Amniotic stem cell (primary cell): ENCODE results near the gene DUSP15.

Experiments
- DNase-seq: peaks from one replicate; lab custom pipeline; 2025; lab: John Stamatoyannopoulos, UW

DUSP15 gene

DNA sequence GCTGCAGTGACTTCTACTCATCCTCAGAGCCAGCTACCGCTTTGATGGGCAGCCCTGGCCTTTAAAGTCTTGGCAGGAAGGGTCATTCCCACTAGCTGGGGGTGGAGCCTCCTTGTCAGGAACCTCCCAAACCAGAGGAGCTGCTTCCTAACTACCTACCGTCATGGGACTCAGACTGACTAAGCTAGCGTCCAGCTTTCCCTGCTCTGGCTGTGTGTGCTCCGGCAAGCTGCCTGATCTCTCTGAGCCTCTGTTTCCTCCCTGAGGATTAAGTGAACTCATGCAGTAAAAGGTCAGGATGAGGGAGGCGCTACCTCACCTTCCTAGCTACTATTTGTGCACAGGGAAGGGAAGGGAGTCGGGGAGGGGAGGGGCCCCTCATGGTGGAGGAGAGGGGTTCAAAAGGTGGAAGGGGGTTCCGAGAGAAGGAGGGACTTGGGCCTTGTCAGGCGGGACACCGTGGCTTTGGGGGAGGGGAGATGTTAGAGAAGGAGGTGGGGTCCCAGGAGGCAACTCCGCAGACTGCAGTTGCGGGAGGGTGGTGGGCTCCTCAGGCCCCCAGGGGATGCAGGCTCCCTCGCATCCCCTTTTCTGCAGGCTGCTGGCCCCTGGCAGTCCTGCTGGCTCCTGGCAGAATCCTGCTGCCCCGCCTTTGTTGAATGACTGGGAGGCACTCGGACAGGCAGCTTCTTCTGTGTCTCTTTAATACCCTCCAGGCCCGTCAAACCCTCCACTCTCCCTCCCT lies 9.8 kb downstream of the DUSP15 start:
- DNase-seq = no peak

DNA sequence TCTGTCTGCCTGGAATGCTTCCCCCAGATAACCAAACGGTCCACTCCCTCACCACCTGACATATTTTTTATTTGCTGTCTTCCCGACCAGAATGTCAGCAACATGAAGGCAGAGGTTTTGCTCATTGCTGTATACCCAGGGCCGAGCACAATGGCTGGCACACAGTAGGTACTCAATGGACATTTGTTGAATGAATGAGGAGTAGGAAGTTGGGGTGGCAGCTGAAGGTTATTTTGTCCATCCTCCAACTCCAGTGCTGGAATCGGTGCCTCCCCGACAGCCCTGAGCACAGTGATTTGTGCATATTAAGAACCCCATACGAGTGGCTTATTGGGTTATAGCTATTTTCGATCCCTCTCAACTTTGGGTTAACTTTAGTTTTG lies 10.3 kb downstream of the DUSP15 start:
- no peak for DNase-seq

DNA sequence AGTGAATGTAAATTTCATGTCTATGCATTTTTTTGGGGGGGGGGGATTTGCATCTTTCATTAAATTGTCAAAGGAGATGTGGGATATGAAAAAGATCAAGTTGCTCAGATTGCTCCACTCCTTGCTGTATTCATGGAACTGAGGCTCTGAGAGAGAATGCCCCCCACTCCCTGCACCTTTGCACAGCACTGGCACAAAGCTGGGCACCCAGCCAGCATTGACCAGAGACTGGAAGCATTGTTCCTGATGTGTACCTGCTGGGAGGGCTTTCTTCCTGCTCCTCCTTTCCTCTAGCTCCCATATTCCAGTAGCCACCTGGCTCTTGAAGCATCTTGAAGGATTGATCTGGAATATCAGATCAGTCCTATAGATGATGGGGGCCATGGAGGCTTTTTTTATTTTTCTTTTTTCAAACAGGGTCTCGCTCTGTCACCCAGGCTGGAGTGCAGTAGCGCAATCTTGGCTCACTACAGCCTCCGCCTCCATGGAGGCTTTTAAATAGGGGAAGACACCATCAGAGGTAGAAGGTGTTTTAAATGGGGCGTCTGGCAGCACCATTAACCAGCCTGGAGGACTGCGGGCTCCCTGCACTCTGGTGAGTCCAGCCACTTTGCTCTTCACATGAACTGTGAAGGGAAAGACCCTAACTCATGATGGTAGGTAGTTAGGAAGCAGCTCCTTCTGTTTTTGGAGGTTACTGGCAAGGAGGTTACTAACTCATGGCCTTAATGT lies 10.9 kb downstream of the DUSP15 start:
- no peak for DNase-seq

DNA sequence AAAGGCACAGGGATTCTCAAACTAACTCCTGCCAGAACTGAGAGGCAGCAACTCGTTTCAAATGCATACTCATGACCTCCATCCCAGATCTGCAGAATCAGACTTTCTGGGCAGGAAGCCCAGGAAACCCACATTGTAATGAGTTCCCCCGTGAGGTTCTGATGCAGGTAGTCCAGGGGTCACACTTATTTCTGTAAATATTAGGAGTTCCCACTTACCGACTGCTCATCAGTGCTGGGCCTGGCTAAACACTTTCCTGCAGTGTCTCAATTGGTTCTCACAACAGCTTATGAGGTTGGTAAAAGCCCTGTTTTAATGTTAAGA lies 11.6 kb downstream of the DUSP15 start:
- DNase-seq = no peak

DNA sequence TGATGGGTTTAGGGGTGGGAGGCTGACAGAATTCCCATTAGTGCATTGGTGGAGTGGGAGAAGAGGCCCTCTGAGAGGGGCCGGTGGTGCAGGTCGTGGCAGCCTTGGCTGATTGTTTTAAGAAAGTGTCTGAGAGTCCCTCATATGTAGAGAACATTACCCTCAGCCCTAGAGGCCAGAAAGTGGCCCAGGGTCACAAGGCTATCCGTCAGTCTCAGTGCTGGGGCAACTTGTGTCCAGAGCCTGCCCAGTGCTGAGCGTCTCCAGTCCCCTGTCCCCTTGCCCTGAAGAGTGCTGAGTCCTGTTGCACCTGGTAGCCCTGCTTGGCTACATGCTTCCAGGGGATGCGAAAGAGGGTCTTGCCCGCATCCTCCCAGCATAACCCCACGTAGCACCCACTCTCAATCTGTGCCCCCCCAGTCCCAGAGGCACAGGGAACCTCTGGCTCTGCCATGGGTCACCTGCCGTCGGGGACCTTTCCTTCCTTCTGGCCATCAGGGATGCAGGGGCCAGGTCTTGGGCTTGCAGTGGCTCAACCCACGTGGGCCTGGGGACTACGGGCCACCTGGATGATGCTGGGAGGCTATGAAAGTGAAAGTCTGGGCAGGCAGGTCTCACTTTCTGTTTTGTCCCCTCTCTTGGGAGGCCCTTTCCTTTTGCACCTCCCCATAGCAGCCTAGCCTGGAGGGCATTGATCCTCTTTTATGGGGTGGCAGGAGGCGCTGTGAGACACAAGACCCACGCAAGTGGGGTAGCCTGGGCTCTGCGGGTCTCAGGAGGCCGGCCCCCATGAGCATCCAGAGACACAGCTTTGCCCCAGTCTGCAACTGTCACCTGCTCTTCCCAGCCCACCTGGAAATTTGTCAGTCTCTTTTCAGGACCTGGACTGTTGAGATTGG lies 12.2 kb downstream of the DUSP15 start:
- no peak for DNase-seq

DNA sequence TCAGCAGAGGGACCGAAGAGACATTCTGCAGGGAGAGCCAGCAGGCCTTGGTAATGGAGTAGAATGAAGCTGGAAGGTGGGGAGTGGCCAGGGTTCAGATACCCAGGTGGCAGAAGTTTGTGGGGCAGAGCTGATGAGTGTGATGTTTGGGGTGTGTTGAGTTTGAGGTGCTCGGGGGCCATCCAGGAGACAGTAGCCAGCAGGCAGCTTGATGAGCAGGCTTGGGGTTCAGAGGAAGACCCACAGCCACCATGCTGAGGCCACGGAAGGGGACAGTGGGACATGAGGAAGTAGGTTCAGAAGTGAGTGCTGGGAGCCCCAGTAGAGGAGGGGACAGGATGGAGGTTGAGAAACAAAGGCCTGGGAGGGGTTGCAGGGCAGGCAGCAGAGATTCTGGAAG lies 13.8 kb downstream of the DUSP15 start:
- no peak for DNase-seq

DNA sequence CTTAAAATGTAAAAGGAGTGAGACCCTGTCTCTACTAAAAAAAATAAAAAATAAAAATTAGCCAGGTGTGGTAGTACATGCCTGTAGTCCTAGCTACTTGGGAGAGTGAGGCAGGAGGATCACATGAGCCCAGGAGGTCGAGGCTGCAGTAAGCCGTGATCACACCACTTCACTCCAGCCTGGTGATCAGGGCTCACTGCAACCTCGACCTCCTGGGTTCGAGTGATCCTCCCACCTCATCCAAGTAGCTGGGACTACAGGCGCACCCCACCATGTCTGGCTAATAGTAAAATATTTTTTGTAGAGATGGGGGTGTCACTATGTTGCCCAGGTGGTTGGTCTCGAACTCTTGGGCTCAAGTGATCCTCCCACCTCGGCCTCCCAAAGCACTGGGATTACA lies 16.8 kb downstream of the DUSP15 start:
- no peak for DNase-seq

DNA sequence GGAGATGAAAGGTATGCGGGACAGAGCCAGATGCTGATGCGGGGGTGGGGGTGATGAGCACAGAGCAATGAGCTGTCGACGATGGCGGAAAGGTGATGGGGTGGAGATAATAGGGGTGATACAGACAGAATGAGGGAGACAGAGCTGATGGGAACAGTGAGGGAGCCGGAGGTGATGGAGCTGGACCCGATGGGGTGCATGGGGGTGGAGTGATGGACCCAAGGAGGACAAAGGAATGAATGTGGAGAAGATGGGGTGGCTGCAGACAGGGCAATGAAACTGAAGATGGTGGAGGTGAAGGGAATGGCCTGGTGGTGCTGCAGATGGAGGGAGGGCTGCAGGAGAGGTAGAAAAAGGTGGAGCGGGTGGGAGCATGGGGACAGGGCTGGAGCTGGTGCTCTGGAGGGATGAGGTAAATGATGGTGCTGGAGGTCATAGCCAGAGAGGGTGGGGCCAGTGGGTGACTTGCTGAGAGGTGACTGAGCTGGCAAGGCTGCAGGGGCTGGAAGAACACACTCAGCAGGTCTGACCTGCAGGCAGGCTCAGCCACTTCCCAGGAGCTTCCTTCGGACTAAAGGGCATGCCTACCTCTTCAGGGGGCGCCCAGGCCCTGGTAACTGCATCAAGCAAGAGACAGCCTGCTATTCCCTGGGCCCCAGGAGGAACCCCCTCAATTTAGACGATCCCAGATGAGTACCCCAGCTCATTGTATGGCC lies 18.9 kb downstream of the DUSP15 start:
- no peak for DNase-seq

DNA sequence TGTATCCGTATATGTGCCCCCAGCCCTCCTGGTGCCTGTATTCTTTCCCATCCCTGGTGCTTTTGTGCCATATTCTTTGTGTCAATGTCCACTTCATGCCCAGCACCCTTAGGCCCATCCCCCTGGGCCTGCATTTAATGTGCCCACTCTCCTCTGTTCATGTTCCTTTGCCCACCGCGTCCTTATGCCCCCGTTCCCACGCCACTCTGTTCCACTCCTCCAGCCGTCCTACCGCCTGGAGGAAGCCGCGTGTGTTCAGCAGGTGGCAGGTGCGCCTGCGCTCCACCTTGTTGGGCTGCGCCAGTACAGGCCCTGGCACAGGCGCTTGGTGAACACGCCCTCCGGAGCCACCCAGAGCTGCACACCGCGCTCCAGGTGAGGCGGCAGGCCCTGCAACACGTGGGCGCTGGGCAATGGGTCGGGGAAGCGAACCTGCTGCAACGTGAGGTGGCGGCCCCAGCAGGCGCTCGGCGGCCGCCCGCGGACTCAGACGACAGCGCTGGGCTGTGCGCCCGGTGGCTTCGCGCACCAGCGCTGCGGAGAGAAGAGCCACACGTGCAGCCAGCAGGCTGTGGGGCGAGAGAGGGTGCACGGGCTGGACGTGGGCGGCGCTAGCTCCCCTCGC lies 20.9 kb downstream of the DUSP15 start:
- no peak for DNase-seq

DNA sequence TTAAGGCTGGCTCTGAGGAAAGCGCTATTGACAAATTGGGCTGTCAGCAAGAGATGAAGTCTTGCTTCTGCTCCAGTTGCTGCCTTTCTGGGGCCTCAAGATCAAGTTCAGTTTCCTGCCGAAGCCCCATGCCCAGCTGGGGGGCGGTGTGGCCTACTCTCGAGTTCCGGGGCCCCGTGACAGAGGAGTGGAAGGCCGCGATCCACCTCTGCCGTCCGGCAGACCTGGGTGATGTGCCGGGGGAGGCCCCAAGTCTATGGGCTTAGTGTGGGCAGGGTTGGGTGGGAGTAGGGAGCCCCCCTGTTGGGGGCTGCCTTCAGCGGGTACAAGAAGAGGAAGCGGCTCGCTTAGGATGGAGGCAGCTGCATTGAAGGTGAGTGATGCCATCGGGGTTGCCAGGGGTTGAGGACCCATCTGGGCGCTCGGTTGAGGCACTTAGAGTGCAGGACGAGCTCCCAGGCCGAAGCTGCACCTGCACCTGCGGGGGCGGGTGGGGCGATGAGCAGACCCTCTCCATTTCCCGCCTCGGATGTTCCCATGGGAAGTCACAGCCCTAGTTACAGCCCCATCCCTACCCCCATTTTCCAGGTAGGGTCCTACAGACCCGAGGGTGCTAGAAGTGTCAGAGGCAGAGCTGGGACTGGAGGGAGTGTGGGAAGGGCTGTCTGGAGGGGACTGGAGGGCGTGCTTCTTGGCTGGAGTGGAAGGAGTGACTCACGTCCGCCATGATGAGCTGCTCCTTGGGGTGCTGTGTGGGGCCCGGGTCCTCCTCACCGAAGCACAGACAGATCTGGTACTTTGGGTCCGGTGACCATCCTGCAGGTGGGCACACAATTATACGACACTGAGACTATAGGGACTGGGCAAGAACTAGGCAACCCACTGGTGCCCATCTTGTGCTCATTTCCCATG lies 22.0 kb downstream of the DUSP15 start:
- no peak for DNase-seq

DNA sequence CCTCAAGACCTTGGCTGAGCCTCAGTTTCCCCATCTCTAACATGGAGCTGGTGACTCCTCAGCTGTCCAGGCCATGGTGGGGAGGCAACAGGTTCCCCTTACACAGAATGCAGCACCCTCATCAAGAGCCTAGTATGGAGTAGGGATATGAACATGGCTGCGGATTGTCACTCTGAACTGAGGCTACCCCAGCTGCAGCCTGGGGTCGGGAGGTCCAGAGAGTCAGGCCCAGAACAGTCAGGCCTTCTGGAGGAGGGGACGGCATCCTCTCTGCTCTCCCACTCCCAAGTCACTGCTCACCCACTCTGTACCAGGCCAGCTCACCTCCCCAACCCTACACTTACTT lies 23.6 kb downstream of the DUSP15 start:
- no peak for DNase-seq

DNA sequence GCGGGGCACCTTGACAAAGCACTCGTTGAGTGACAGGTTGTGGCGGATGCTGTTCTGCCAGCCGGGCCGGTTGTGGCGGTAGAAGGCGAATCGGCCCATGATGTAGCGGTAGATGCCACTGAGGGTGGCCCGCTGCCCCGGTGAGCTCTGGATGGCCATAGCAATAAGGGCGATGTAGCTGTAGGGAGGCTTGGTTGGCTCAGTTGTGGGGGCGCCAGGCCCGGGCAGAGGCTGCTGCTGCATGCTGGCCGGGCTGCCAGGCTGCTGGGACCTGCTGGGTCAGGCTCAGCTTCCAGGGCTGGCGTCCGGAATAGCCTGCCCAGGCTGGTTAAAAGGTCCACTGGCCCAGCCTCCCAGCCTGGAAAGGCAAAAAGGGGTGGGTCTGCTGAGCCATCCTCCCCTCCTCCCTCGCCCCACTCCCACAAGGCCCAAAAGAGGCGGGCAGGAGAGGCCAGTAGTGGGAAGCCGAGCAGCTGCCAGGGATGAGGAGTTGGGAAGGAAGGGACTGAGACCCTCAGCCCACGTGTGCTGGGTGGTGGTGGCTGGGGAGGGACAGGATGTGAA lies 24.9 kb downstream of the DUSP15 start, which contains the start of gene FOXS1:
FOXS1 (minus strand) TSS at position 305 of the 564 bp plus-strand sequence; CDS start at position 243, 62 bp downstream.
- DNase-seq = no peak

DNA sequence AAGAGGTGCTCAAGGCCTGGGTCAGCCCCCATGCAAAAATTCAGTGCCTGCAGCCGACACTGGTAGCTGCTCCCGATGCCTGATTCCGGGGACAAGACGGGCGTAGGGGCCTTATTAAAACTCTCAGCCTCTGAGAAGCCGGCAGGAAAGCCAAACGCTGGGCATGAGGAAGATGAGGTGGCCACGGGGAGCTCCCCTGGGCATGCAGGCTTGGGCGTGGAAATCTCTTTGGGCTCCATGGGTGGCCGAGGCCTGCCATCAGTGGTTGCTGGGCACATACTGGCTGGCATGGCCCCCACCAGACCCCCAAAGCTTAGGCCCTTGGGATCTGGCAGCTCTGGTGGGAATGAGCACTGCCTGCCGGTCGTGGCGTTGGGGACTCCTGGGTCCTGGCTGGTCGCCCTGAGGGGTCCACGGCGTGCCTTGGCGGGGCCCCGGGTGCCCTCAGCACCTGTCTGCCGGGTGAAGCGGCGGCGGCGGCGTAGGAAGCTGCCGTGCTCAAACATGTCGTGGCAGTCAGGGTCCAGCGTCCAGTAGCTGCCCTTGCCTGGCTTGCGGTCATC lies 25.5 kb downstream of the DUSP15 start:
- DNase-seq = no peak

DNA sequence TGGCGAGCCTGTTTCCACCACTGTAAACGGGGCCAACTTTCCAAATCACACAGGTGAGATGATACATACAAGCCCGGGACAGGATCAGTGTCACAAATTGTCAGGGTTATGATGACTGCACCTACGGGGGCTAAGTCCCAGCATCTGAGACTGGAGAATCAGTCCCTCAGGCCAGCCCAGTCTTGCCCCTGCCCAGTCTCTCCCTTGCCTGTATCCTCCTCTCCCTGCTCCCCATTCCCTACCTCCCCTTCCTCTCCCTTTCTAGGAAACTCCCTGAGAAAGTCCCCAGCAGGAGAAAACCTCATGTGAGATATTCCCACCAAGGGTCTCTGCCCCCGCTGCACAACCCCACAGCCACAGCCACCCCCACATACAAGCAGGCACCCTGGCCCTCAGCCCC lies 26.4 kb downstream of the DUSP15 start:
- no peak for DNase-seq

DNA sequence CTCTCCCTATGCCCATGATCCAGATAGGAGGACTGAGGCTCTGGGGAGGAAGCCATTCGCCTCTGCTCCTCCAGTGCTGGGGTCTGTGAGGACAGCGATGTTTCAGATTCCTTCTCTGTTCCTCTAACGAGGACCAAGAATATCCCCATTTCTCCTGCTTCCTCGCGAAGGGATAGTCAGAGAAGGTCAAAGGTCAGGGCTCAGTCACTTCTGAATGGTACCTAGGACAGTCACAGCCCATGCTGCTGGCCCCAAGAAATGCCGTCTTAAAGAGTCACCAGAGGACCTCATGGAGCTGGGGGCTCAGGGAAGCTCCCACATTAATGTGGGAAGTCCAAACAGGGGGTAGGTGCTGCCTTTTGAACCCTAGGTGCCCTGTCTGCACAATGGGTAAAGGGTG lies 27.0 kb downstream of the DUSP15 start:
- no peak for DNase-seq

DNA sequence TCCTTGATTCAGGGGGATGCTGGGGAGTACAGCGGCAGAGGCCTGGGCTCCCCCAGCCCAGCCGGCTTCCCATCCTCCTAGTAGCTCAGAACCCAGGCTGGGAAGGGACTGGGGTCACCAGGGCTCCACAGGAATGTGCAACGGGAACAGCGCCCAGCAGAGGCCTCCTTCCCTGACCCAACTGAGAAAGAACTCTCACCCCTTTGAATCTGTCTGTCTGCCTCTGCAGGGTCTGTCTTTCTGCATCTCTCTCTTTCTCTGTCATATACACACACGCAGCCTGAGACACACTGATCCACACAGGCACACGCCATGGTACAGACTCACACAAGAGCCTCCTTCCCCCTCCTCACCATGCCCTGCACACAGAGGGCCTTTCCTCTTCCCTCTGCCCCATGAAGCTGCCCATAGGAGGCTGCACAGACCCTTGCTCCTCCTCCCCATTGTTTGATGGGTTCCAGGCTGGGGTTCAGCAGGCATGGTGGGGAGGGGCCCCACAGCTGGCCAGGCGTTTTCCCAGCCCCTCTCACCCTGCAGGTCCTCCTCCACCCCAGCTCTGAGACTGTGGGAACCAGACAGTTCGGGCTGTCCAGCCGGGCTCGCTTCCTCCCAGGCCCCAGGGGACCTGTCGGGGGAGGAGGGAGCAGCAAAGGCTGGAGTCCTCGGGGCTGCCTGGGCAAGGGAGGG lies 27.7 kb downstream of the DUSP15 start:
- DNase-seq = no peak

DNA sequence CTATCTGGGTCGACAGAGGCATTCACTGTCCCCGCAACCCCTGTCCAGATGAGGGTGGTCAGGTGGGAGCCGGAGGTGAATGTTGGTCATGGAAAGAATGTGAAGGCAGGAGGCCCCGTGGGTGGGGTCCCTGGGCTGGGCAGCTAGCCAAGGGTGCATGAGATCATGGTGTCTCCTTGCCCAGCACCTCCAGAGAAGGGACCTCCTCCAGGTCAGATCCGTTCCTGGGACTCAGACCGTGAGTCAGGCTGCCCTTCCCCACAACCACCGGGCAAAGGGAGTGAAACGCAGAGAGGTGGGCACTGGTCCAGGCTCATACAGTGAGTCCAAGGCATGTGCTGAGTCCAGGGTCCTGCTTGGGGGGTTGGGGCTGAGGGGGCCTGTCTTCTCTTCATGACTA lies 28.4 kb downstream of the DUSP15 start:
- no peak for DNase-seq

DNA sequence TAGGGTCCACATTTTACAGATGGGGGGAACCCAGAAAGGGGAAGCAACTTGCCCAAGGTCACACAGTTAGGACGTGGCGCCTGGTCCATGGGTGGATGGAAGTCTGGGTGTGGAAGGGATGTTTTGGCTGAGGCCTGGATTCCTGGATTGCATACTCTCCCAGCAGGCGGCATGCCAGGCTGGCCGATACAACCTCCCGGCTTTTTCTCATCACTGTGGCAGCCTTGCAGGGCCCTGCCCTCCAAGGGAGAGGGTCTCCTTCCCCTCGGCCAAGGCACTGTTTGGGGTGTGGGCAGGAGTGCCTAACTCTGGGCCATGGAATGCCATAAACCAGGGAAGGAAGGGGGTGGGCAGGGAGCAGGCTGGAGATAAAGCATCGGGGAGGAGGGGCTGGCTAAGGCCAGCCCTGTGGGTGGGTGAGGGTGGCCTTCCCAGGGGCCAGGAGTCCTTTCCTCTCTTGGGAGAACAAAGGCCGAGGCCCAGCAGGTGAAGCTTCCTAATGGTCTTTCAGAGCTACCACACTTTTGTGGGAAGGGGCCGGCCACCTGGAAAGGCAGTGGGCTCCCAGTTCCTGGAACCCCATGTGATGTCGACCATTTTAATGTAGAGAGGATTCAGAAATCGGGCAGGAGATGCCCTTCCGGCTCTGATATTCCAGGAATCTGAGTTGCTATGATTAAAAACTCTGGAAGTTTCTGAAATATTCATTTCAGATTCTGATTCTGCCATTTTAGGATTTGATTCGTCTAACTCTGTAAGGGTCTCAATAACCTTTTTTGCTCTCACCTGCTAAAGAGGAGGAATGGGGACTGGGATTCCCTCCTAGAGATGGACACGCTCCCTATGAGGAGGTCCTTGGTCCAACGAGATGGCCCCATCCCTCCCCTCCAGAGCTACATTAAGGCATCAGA lies 29.2 kb downstream of the DUSP15 start:
- no peak for DNase-seq
